Dermis microvascular lymphatic vessel endothelial cell (primary cell): ENCODE measurements around the gene ZNF689. TPM values are rescaled to one million over a fixed set of nuclear protein-coding genes. Genes with fewer than 3 reads are reported as not detected.
"Not testable (repeated sequence)": the region's sequence is repeated elsewhere in the genome, so short reads cannot be mapped to it uniquely, and the experiment has no call there.

Experiments used
- DNase-seq, 2 donors: peaks; one replicate each; pipeline versions ENCODE4 v3.0.0 to v3.0.0-alpha.2; 2010; ENCODE audit warnings: low read depth in 2 of 2
- total RNA-seq: library from RNA; depleted of rRNA; stranded (reverse); fragments of >200 nt; gene quantifications from 2 replicates; pipeline ENCODE4 v1.2.1, GENCODE V29; 2014

The ZNF689 gene
- 3.2 and 4.9 TPM in 2 replicates for total RNA-seq

DNA sequence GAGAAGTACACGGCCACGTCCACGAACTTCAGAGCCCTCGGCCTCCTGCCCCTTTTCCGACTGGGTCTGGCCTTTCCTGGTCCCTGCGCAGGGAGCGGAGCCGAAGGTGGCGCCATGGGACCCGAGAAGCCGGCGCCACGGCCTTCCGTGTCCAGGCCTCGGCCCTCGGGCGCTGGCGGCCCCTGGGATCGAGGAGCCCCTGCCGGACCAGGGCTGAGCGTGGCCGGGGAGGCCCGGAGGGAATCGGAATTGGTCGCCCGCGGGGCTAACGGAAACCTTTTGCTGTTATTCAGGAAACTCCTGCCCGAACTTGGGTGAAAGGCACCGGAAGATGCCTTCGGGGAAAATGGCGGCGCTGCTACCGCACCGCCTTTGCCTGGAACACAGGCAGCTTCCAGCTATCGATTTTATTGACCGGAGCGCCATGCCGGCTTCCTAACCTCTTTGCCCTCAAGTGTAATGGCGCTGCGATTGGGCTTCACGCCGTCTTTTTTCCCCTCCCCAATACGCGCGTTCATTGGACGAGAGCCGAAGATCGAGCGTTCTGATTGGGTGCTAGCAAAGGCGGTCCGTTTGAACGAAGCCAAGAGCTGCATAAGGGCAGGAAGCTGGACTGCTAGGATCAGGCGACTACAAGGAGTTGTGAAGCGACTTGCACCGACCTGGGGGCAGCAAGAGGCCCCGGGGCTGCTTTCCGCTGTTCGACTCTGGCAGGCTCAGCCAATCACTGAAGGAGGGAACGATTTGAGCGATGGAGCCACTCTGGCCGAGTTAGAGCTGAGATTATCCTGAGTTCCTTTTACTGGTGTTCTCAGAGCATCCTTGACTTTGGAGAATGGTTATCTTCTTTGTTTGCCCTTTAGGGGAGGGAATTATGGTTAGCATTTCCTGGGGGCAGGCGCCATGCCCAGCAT lies at the start of gene ZNF689:
Gene ZNF689 (minus strand): TSS at position 464 of the 914 bp plus-strand sequence. CDS start 348 bp downstream, at position 116.
- peak; percentile 95 to 97 for DNase-seq

DNA sequence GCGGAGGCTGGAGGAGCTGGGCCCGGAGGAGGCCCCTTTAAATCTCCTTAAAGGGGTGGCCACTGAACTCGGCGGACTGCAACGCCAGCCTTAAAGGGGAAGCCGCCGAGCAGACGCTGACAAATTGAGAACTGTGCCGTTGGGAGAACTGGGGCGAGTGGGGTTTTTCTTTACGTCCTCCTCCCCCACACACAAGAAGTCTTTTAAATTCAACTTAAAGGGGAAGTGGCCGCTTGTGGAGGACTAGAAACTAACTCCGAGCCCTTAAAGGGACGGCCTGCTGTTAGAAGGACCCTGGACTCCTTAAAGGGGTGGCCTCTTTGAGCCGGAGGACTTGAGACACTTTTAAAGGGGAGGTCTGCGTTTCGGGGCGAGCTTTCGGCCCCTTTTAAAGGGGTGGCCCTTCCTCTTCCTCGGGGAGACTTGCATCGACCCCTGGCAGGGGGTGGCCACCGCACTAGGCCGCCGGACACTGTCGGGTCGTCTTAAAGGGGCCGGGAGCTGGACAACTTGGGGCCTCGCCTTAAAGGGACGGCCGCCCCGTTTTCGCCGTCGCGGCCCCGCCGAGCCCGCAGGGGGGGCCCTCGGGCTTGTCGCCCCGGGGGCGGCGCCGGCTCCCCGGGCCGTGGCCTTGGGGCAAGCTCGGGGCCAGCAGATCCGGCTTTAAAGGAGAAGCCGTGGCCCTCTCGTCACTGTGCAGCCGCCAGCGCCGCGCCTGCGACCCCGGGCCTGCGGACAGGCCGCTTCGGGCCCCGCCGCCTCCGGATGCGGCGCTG lies 48.7 kb upstream of the ZNF689 start:
- DNase-seq = peak; percentile 90 to 98

DNA sequence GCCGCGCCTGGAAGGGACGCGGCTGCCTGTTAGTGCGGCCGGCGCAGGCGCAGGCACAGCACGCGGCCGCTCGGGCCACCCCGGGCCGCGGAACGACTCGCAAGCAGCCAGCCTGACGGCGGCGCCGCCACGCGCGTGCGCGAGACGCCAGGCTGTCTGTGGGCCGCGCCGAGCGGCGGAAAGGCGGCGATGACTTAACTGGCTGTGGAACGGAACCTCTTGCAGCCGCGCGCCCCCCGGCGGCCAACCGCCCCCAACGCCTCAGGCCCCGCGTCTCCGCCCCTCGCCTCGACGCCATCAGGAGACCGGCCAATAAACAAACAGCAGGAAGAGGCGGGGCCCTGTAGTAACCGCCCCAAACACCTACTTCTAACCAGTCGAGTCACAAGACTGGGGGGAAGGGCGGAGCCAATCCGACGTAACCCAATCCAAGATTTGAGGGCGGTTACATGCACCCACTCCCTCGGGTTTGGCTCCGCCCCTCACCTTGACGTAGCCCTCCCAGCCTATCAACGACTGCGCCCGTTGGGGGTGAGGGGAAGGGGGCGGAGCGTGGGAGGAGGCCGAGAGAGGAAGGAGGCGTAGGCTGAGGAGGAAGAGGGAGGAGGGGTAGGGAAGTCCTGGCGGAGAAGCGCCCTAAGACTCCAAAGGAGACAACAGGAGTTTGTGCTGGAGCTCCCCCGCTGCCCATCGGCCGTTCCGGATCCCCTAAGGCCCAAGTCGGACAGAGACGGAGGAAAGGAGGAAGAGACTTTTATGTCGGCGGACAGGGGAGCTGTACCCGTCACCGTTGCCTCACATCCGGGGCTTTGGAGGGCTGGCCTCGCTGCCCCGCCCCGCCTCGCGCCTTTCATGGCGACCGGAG lies 47.9 kb upstream of the ZNF689 start, which contains the start of gene FBRS:
Gene FBRS (plus strand): TSS at position 566 of the 865 bp plus-strand sequence. CDS start 1,088 bp downstream, outside the sequence.
- DNase-seq = peak; percentile 100

DNA sequence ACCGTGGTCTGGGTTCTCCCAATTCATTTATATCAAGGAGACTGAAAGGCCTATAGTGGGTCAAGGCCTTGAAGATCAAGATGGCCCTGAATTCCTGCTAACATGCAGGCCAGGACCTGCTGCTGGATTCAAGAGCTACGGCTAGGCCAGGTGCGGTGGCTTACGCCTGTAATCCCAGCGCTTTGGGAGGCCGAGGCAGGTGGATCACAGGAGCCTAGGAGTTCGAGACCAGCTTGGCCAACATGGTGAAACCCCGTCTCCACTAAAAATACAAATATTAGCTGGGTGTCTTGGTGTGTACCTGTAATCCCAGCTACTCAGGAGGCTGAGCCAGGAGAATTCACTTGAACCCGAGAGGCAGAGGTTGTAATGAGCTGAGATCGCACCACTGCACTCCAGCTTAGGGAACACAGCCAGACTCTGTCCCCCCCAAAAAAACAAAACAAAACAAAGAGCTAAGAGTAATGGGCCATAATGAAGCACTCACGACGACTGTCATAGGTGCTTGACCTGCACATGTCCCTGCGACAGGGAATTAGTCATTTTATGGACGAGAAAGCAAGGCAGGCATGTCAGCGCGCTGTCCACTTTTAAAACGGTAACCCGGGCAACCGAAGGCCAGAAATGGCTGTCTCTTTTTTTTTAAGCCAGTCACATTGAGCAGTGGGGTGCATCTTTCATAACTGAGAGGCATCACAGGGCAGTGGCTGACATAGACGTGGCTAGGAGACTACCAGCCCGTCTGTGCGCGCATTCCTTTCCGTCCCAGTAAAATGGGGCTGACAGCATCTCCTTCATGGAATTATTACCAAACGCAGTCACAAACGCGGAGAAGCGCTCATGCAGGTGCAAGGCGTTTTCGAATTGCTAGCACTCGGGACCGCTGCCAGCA lies 47.0 kb upstream of the ZNF689 start:
- DNase-seq = no peak

DNA sequence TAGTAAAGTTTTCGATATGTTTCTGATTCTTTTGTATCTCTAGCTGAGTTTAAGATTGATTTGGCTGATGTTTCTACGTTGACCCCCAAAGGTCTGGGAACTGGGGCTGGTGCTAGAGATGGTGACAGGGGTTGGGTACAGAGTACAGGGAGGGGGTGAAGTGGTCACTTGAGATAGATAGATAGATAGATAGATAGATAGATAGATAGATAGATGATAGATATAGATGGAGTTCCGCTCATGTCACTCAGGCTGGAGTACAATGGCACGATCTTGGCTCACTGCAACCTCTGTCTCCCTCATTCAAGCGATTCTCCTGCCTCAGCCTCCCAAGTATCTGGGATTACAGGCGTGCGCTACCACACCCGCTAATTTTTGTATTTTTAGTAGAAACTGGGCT lies 46.2 kb upstream of the ZNF689 start:
- no peak for DNase-seq

DNA sequence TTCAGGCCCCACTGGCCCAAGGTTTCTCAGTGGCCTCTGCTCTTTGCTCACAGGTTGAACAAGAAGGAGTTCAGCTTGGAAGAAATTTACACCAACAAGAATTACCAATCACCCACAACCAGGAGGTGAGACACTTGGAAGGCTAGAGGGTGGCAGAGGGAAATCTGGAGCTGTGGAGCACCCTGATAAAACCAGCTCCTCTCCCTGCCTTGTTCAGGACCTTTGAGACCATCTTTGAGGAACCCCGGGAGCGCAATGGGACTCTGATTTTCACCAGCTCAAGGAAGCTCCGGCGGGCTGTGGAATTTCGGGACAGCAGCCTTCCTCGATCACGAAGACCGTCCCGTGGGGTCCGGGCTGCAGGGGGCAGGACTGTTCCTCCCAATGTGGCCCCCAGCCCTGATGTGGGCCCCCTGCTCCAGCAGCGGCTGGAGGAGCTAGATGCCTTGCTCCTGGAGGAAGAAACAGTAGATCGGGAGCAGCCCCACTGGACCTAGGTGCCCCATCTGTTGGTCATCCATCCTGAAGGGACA lies 45.7 kb upstream of the ZNF689 start:
- no peak for DNase-seq

DNA sequence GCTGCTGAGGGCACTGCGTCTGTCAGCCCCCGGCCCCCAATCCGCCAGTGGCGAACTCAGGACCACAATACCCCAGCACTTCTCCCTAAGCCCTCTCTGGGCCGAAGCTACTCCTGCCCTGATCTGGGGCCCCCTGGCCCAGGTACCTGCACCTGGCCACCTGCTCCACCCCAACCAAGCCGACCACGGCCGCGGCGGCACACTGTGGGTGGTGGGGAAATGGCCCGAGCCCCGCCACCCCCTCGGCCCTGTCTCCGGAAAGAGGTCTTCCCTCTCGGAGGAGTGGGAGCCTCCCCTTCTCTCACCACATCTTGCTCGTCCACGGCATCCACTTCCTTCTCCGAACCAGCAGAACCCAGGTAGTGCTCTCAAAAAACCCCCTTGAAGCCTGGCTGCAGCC lies 44.7 kb upstream of the ZNF689 start:
- DNase-seq = no peak

DNA sequence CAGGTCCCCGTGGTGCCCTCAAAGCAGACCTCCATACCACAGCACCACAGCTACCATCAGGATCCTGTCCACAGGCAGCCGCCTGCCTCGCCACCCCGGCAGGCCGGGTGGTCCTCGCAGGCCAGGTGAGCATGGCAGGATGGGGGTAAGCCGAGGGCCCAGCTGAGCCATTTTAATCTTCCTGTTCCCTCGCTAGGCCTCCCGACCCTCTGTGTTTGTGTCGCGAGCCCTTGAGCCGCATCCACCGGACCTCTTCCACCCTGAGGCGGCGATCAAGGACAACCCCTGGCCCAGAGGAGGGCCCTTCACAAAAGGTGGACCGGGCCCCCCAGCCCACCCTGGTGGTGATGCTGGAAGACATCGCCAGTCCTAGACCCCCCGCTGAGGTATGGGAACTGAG lies 42.5 kb upstream of the ZNF689 start:
- no peak for DNase-seq

DNA sequence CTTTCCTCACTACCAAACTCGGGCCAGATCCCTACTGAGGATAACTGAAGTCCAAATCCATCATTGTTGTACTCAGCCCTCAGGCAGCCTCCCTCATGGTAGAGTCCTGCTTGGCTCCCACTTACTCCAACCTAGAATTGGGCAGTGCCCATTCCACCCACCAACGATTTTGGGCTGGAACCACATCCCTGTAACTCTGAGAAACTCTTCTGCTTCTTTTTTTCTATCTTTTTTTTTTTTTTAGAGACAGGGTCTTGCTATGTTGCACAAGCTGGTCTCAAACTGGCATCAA lies 41.8 kb upstream of the ZNF689 start:
- DNase-seq = no peak

DNA sequence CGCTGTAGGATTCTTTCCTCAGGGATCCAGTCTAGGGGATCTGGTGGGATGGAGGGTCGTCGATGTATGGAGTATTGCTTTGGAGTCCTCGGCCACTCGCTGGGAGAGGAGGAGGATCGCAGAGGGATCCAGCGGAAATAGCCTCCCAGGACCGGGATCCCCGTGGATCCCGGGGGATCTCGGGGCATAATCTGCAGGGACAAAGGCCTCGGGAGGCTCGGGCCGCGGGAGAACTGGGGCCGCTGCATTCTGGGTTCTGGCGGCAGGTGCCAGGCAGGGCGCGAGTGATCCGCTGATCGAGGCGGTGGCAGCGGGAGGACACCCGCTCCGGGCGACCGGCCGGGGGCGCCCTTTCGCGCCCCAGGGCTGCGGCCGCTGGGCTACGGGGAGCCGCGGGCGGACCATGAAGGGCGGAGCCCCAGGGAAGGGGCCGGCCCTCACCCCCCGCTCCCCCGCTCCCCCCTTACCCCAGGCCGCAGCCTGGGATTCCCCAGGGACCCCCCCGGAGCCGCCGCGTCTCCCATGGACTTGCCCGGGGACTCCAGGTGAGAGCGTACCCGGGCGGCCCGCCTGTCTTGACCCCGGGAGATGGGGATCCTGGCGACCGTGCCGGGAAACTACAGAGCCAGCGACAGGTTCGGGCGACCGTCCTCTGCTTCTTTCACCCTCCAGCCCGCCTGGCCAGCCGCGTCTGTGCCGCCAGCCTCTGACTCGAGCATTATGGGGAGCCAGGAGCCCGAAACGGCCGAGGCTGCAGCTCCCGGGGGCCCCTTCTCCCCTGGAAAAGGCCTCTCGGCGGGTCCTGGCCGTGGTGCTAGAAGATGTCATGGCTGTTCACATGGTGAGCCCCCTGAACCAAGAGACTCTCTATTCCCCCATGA lies 41.2 kb upstream of the ZNF689 start:
- DNase-seq = peak in 1 of 2 donors; percentile 79

DNA sequence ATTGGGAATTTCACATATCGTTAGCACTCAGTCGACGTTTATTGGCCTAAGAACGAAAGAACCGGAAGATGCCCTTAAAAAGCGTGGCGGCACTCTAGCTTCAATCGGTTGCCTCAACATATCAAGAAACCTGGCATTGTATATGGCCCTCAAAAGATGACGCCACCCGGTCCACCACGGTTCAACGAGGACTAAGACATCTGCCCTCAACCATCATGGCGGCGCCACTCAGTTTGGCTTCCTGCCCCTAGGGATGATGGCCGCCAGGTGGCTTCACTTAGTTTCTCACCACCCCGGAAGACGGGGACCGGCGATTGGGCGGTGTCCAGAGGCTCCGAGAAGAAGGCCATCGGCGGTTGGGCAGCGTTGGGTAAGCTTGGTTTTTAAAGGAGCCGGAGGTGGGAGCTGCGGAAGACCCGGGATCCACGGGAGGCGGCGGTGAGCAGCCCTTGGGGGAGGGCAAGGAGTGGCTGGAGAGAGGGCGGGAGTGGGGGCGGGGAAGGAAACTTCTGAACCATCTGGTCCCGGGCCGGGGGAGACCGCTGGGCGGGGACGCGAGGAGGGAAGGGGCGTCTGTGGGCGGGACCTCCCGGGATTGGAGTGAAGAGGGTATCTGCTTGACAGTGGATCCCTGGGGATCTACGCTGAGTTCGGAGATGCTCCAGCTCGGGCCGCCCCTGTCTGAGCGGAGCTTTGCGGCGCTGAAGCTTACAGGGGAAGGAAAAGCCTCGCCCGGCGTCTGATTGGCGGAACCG lies 40.4 kb upstream of the ZNF689 start, which contains the start of gene PRR14:
Gene PRR14 (plus strand): TSS at position 592 of the 755 bp plus-strand sequence. CDS start 686 bp downstream, outside the sequence.
- peak; percentile 98 to 99 for DNase-seq

DNA sequence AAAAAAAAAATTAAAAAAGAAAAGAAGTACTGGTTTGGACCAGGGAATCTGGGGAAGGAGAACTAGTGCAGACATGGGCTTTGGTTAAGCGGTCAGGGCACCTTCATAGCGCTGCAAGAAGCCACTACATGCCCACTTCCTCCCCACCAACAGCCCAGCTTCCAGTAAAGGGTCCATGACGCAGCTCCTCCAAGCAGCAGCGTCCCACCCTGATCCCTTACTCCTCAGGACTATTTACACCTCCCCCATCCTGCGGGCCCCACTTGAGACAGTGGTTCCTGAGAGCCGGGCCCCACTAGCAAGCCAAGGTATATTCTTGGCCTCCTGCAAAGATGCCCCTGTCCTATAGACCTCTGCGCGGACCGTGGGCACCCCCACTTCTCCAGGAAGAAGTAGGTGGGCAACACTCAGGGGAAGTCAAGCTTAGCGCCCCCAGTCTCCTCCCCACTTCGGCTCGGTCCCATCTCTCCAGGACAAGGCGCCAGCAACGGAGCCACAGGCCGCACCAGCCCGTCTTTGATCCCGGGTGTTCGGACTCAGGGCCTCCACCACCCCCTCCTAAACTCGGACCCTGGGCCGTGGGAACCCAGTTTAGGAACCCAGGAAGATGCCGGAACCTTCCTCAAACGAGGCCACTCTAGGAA lies 39.7 kb upstream of the ZNF689 start:
- DNase-seq = no peak

DNA sequence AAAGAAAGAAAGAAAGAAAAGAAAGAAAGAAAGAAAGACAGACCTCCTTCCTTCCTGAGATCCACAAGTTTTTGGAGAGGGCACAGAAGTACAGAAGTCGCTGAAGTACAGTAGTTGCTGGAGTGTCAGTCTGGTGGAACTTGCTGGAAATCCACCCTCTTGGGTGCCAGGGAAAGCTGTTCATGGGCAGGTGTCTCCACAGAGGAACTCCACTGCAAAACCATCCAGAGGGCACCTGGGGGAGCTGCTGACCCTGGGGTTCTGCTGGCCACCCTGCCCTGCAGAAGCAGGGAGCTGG lies 37.0 kb upstream of the ZNF689 start:
- no peak for DNase-seq

DNA sequence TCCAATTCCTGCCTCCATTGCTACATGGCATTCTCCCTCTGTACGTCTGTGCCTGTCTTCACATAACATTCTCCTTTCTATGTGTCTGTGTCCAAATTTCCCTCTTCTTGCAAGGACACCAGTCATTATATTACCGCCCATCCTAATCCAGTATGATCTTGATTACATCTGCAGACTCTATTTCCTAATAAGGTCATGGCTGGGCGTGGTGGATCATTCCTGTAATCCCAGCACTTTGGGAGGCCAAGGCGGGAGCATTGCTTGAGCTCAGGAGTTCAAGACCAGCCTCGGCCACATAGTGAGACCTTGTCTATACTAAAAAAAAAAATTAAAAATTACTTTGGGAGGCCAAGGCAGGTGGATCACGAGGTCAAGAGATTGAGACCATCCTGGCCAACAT lies 35.5 kb upstream of the ZNF689 start:
- no peak for DNase-seq

DNA sequence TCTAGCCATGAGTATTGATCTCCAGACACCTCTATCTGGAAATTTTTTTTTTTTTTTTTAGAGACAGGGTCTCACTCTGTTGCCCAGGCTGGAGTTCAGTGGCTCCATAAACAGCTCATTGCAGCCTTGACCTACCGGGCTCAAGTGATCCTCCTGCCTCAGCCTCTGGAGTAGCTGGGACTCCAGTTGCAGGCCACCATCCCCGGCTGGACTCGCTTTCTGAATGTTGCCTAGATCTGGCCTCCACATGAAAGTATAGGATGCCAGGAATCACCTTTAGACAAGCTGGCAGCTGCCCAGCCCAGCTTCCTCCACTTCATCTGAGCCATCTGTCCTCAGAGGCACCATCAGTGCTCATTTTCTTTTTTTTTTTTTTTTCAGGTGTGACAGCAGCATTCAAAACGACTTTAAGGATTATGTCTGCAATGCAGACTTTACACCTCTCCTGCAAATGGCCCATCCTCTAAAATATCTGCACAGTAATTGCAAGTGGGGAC lies 34.2 kb upstream of the ZNF689 start:
- DNase-seq = no peak

DNA sequence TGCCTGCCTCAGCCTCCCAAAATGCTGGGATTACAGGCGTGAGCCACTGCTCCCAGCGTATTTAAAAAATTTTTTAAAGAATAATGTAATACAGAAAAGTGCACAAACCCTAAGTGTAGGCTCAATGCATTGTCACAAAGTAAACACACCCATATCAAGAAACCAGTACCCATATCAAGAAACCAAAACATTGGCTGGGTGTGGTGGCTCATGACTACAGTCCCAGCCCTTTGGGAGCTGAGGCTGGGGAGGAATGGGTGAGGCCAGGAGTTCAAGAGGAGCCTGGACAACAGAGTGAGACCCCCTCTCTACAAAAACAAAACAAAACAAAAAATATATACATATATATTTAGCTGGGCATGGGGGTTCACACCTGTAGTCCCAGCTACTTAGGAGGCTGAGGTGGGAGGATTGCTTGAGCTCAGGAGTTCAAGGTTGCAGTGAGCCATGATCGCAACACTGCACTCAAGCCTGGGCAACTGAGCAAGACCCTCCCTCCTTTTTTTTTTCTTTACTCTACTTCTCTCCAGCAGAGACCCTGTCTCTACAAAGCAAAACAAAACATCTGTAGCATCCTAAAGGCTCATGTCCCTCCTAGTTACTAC lies 31.3 kb upstream of the ZNF689 start:
- no peak for DNase-seq

DNA sequence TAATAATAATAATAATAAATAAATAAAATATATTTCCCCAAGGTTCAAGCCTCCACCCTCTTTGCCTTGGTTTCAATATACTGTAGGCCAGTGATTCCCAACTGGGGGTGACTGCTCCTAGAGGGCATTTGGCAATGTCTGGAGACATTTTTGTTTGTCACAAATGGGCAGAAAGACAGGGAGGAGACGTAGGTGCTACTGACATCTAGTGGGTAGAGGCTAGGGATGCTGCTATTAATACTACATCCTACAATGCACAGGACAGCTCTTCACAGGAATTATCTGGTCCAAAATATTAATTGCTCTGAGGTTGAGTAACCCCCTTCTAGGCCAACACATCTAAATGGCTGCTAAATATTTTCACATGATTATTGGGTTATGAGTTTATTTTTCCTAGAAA lies 27.8 kb upstream of the ZNF689 start:
- peak in 1 of 2 donors; percentile 58 for DNase-seq

DNA sequence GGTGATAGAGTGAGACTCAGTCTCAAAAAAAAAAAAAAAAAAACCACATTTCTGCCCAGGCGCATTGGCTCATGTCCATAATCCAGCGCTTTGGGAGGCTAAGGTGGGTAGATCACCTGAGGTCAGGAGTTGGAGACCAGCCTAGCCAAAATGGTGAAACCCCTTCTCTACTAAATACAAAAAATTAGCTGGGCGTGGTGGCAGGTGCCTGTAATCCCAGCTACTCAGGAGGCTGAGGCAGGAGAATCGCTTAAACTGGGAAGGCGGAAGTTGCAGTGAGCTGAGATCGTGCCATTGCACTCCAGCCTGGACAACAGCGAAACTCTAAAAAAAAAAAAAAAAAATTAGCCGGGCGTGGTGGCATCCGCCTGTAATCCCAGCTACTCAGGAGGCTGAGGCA lies 26.9 kb upstream of the ZNF689 start:
- not testable (repeated sequence) for DNase-seq
